ENCODE results near the gene MRPS35.
A peak's percentile ranks its signal among the peaks of the same experiment; 100 is the strongest.

Gene MRPS35

DNA sequence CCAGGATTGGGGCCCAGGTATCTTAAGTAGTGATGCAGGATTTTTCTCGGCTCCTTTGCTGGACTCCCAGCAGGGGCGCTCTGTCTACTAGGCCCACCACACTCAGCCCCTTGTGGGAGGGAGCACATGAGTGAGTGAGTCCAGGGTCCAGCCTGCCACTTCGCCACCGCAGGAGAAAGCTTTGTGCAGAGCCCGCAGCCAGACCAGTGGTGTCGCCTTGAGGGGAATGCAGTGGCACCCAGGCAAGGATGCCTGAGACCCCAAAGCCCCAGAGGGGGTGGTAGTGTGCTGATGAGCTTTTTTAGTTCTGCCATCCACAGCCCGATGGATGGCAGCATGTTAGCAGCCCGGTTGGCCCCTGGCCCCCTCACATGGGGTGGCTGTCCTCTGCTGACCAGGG, 5.4 kb upstream of the MRPS35 start:
- no peak overlapping the region for H3K4me3 ChIP-seq (ENCODE audit: low read depth, low read length)
- DNase-seq (ENCODE audit: low read depth, low spot score) = no peak
- no peak for TF ChIP-seq CTCF (IDR thresholded peaks at IDR 0.05; ENCODE audit: low read depth, low read length)
- in situ Hi-C loops (cut with HindIII; ENCODE audit: low sequenced_read_pairs) = no loop called here

GRCh38 chr12:27707216-27707615, 3.4 kb upstream of the MRPS35 start:
- no peak for TF ChIP-seq CTCF (IDR thresholded peaks at IDR 0.05; ENCODE audit: low read depth, low read length)
- no peak overlapping the region for H3K4me3 ChIP-seq (ENCODE audit: low read depth, low read length)
- DNase-seq (ENCODE audit: low read depth, low spot score) = no peak
- in situ Hi-C loops (cut with HindIII; ENCODE audit: low sequenced_read_pairs) = no loop called here

GRCh38 chr12:27709212-27709931, 1.3 kb upstream of the MRPS35 start:
- H3K4me3 ChIP-seq (ENCODE audit: low read depth, low read length) = peak overlapping the region; percentile 100
- no peak for TF ChIP-seq CTCF (IDR thresholded peaks at IDR 0.05; ENCODE audit: low read depth, low read length)
- in situ Hi-C loops (cut with HindIII; ENCODE audit: low sequenced_read_pairs) = no loop called here
- no peak for DNase-seq (ENCODE audit: low read depth, low spot score)

DNA sequence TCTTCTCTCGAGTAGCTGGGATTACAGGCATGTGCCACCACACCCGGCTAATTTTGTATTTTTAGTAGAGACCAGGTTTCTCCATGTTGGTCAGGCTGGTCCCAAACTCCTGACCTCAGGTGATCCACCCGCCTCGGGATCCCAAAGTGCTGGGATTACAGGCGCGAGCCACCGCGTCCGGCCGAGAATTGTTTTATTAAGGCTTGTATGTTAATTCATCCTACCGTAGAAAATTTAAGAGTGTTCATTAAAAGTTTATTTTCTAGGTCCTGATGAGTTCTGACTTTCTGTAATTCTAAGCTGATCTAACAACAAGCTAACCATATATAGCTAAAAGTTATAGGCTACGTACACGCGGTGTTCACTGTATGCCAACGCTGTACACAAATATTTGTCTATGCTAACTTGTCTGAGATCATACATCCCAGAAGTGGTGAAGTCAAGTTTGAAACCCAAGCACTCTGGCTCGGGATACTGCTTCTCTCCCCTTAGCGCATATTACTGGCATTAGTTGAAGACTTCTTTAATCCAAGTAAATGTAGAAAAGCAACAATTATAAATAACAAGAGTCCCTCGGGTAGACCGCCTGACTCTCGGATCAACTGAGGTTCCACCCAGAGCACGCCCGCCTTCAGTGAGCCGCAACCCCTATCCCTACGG, 570 bp upstream of the MRPS35 start:
- peak overlapping the region; percentile 100 for H3K4me3 ChIP-seq (ENCODE audit: low read depth, low read length)
- no peak for TF ChIP-seq CTCF (IDR thresholded peaks at IDR 0.05; ENCODE audit: low read depth, low read length)
- in situ Hi-C loops (cut with HindIII; ENCODE audit: low sequenced_read_pairs) = no loop called here
- DNase-seq (ENCODE audit: low read depth, low spot score) = peak; percentile 72

- peak overlapping the region; percentile 100 for H3K4me3 ChIP-seq (ENCODE audit: low read depth, low read length)
- in situ Hi-C loops (cut with HindIII; ENCODE audit: low sequenced_read_pairs) = no loop called here
- TF ChIP-seq CTCF (IDR thresholded peaks at IDR 0.05; ENCODE audit: low read depth, low read length) = no peak
- peak; percentile 12 for DNase-seq (ENCODE audit: low read depth, low spot score)
Measured at GRCh38 chr12:27711317-27711682, 668 bp downstream of the MRPS35 start.

DNA sequence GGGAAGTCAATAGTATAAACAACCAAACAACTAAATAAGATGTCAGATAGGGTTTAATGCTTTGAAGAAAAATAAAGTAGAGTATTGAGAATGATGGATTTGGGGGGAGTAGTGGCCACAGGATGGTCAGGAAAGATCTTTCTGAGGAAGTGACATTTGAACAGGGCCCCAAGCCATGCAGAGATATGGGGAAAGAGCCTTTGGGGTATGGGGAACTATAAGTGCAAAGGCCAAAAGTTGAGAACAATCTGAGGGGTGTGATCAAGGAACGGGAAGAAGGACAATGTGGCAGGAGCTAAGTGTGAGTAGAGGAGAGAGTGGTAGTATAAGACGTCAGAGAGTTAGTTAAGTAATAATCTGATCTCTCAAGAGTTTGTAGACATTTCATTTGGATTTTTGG, 1.3 kb downstream of the MRPS35 start:
- TF ChIP-seq CTCF (IDR thresholded peaks at IDR 0.05; ENCODE audit: low read depth, low read length) = no peak
- no peak overlapping the region for H3K4me3 ChIP-seq (ENCODE audit: low read depth, low read length)
- in situ Hi-C loops (cut with HindIII; ENCODE audit: low sequenced_read_pairs) = no loop called here
- DNase-seq (ENCODE audit: low read depth, low spot score) = no peak
